Fibroblast of lung (primary cell): ENCODE results near the gene TATDN2. TPM values are rescaled to one million over a fixed set of nuclear protein-coding genes. Genes with fewer than 3 reads are reported as not detected.

ENCODE experiments used
- DNase-seq, 2 donors: peaks; one replicate each; pipeline versions ENCODE4 v3.0.0 to v3.0.0-alpha.2; 2010; ENCODE audit warnings: low read depth in 2 of 2
- H2AFZ ChIP-seq: 2 replicates; pipeline ENCODE4 v1.5.1; 2012; ENCODE audit warnings: low read length, control low read depth, inconsistent platforms
- H3K27ac ChIP-seq: 2 replicates; pipeline ENCODE4 v1.5.1; 2011; ENCODE audit warnings: low read length, control low read depth; ENCODE audit not compliant: insufficient read depth
- H3K27me3 ChIP-seq: 2 replicates; pipeline ENCODE4 v1.5.1; 2011; ENCODE audit warnings: mild to moderate bottlenecking, low read length; ENCODE audit not compliant: control insufficient read depth, insufficient read depth
- H3K36me3 ChIP-seq: 2 replicates; pipeline ENCODE4 v1.5.1; 2011; ENCODE audit warnings: low read length; ENCODE audit not compliant: control insufficient read depth, insufficient read depth
- H3K4me1 ChIP-seq: 2 replicates; pipeline ENCODE4 v1.5.1; 2011; ENCODE audit warnings: low read length; ENCODE audit not compliant: control insufficient read depth, insufficient read depth; ENCODE audit errors: extremely low read depth
- H3K4me2 ChIP-seq: 2 replicates; pipeline ENCODE4 v1.5.1; 2011; ENCODE audit warnings: low read length, control low read depth; ENCODE audit not compliant: insufficient read depth; ENCODE audit errors: extremely low read depth
- H3K4me3 ChIP-seq, 4 experiments: fragments of 200-600 bp in 1 of 4; sonication (generic) in 1 of 4; replicated peaks in 1 of 4; 2 replicates each; pipeline ENCODE4 v1.5.1; 2011 to 2016; ENCODE audit warnings: low read length in 4 of 4, low read depth in 3 of 4, mild to moderate bottlenecking in 3 of 4, control low read depth in 2 of 4, inconsistent platforms in 1 of 4, mixed read lengths in 1 of 4; ENCODE audit not compliant: insufficient read depth in 1 of 4; ENCODE audit errors: control extremely low read depth in 1 of 4
- H3K79me2 ChIP-seq: 2 replicates; pipeline ENCODE4 v1.5.1; 2012; ENCODE audit warnings: mild to moderate bottlenecking, low read length, inconsistent platforms; ENCODE audit not compliant: control insufficient read depth, insufficient read depth
- H3K9ac ChIP-seq: 2 replicates; pipeline ENCODE4 v1.5.1; 2011; ENCODE audit warnings: mild to moderate bottlenecking, low read length, control low read depth; ENCODE audit not compliant: insufficient read depth
- H3K9me3 ChIP-seq: 2 replicates; pipeline ENCODE4 v1.5.1; 2012; ENCODE audit warnings: low read depth, low read length; ENCODE audit not compliant: control insufficient read depth, insufficient read depth
- H4K20me1 ChIP-seq: 2 replicates; pipeline ENCODE4 v1.5.1; 2011; ENCODE audit warnings: low read length; ENCODE audit not compliant: control insufficient read depth, insufficient read depth; ENCODE audit errors: extremely low read depth
- EZH2 ChIP-seq: IDR thresholded peaks from 2 replicates; pipeline ENCODE4 v1.5.1; 2012; ENCODE audit warnings: low read length, control low read depth, mild to moderate bottlenecking; ENCODE audit errors: missing control alignments
- polyA plus RNA-seq, 2 donors: library from polyadenylated mRNA; depleted of rRNA in 1 of 2; stranded (reverse) in 1 of 2; unstranded in 1 of 2; fragments of >200 nt; gene quantifications; 2 replicates each; pipeline ENCODE4 v1.2.1, GENCODE V29; 2011 to 2012; ENCODE audit warnings: missing spikeins in 1 of 2
- total RNA-seq: library from RNA; depleted of rRNA; stranded (reverse); fragments of >200 nt; gene quantifications from 2 replicates; pipeline ENCODE4 v1.2.1, GENCODE V29; 2014
- TF ChIP-seq, protein P1 (sequence below), 2 donors: IDR thresholded peaks in 1 of 2; conservative IDR thresholded peaks in 1 of 2; 1 replicate in 1 of 2; 2 replicates in 1 of 2; pipeline ENCODE4 v1.5.1; 2011 to 2012; ENCODE audit warnings: low read length in 2 of 2, control low read depth in 1 of 2, inconsistent platforms in 1 of 2, low read depth in 1 of 2, mild to moderate bottlenecking in 1 of 2

The TATDN2 gene
- total and polyA plus RNA-seq, 2 donors (not counting 1 experiment from before 2014, with no cell fraction given), result 12.4 to 16.5 TPM

DNA sequence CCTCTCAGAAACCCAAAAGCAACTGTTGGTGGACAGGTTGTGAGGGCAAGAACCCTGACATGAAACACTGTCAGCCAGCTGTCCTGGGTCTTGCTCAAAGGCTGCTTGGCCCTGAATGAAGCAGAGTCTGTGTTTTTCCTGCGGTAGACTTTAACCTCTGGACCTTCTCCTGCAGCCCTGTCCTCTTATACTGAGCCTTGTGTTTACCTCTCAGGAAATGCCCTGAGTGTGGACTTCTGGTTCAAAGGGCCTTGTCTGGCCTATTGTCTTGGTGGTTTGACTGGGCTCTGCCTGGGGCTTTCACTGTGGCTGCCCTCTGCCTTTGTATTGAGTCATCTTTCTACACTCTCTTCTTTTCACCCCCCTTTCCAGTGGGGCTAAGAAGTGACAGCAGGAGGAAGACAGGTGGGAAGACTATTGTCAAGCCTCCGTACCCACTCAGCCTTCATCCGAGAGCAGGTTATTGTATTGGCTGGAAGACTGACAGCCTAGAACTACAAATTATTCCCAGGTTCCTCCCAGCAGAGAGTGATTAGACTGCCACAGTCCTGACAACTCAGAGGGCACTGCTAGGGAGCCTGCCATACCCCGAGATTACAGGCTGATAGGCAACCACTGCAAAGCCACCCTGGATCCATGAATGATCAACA, 69.2 kb downstream of the TATDN2 start:
- DNase-seq, result no peak
- H3K4me2 ChIP-seq, result no peak overlapping the region
- no peak overlapping the region for H3K27ac ChIP-seq
- H3K9me3 ChIP-seq, result no peaks in the 10 kb centered on the region
- peaks cover 5% of the 10 kb centered on the region for H3K4me1 ChIP-seq
- H3K9ac ChIP-seq, result no peak overlapping the region
- H3K27me3 ChIP-seq, result no peaks in the 10 kb centered on the region
- no peaks in the 10 kb centered on the region for H4K20me1 ChIP-seq
- TF ChIP-seq, protein P1, sequence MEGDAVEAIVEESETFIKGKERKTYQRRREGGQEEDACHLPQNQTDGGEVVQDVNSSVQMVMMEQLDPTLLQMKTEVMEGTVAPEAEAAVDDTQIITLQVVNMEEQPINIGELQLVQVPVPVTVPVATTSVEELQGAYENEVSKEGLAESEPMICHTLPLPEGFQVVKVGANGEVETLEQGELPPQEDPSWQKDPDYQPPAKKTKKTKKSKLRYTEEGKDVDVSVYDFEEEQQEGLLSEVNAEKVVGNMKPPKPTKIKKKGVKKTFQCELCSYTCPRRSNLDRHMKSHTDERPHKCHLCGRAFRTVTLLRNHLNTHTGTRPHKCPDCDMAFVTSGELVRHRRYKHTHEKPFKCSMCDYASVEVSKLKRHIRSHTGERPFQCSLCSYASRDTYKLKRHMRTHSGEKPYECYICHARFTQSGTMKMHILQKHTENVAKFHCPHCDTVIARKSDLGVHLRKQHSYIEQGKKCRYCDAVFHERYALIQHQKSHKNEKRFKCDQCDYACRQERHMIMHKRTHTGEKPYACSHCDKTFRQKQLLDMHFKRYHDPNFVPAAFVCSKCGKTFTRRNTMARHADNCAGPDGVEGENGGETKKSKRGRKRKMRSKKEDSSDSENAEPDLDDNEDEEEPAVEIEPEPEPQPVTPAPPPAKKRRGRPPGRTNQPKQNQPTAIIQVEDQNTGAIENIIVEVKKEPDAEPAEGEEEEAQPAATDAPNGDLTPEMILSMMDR (conservative IDR thresholded peaks at IDR 0.05 in 1 of 2, IDR thresholded peaks at IDR 0.05 in 1 of 2; ENCODE audit: low read depth in 1 of 2, low read length in 2 of 2), result no peak
- TF ChIP-seq EZH2, result no peak
- H3K79me2 ChIP-seq, result peaks cover 39% of the 10 kb centered on the region
- H2AFZ ChIP-seq, result no peak overlapping the region
- peaks cover 32% of the 10 kb centered on the region for H3K36me3 ChIP-seq
- H3K4me3 ChIP-seq, result no peak overlapping the region

DNA sequence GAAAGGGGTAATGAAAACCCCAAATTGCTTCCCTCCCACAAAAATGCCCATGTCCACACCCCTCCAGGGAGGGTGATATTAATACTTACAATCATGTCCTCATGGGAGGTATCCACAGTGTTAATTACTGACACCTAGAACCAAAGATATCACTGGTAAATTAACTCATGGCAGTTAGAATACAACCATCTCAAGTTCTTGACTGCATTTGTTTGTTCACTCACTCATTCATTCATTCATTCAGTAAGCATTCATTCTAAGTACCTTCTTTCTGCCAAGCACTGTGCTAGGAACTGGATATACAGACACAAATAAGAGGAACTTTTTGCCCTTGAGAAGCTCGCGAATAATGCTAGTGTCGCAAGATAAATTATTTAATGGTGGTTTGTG, 69.7 kb downstream of the TATDN2 start:
- Histone ChIP-seq H3K4me3 (no peak overlapping the region), H3K27ac (no peak overlapping the region), H4K20me1 (no peaks in the 10 kb centered on the region), H3K9me3 (no peaks in the 10 kb centered on the region), H3K9ac (no peak overlapping the region), H3K4me1 (peaks cover 5% of the 10 kb centered on the region), H3K4me2 (no peak overlapping the region), H3K36me3 (peaks cover 27% of the 10 kb centered on the region), H3K79me2 (peaks cover 39% of the 10 kb centered on the region), H2AFZ (no peak overlapping the region), H3K27me3 (no peaks in the 10 kb centered on the region)
- no peak for DNase-seq
- TF ChIP-seq EZH2, result no peak

DNA sequence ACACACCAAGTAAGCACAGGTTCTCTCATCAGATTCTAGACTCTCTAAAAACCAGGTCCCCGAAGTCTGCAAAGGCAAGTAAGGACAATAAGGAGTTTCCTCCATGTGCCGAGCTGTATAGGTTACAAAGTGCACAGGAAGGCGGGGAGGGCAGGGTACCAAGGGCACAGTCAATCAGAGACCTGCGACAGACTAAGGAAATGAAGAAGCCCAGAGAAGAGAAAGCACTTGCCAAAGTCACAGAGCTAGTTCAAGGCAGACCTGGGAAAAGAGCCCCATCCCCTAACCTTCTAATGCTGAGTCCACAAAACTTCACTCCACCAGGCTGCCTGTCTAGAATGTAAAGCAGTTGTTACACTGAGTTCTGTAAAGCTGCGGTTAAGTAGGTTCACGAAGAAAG, 71.0 kb downstream of the TATDN2 start:
- Histone ChIP-seq H3K9ac (peak overlapping the region; percentile 27), H4K20me1 (no peaks in the 10 kb centered on the region), H3K4me1 (peaks cover 5% of the 10 kb centered on the region), H3K36me3 (peaks cover 27% of the 10 kb centered on the region), H3K9me3 (no peaks in the 10 kb centered on the region), H3K27me3 (no peaks in the 10 kb centered on the region), H3K27ac (no peak overlapping the region), H3K4me3 (peak overlapping the region in 3 of 4 experiments; percentile 29 to 100 (median 48)), H2AFZ (no peak overlapping the region), H3K4me2 (peak overlapping the region; percentile 99), H3K79me2 (peaks cover 39% of the 10 kb centered on the region)
- TF ChIP-seq, protein P1 (conservative IDR thresholded peaks at IDR 0.05 in 1 of 2, IDR thresholded peaks at IDR 0.05 in 1 of 2; ENCODE audit: low read depth in 1 of 2, low read length in 2 of 2), result no peak
- no peak for TF ChIP-seq EZH2
- no peak for DNase-seq
